WTC11 (cell line): Measurements from ENCODE around the gene ZNF438. TPM values are rescaled to one million over a fixed set of nuclear protein-coding genes. Genes with fewer than 3 reads are reported as not detected.

Experiments used
- ATAC-seq: fragments of 200-7000 bp; cut with Tn5 transposase; 2 replicates; pipeline ENCODE4 v1.10.0; 2021; ENCODE audit warnings: mild to moderate bottlenecking, moderate library complexity
- CTCF ChIA-PET: fragments of 300-600 bp; sonication (Branson Sonifier 250); formaldehyde crosslinking; loops from one replicate; lab custom pipeline; 2021; ENCODE audit warnings: antibody characterized with exemption; lab: Charles Lee
- POLR2A ChIA-PET: fragments of 350-600 bp; sonication (Branson Sonifier 250); formaldehyde crosslinking; loops from one replicate; lab custom pipeline; 2021; ENCODE audit warnings: antibody characterized with exemption; lab: Charles Lee
- DNase-seq: peaks from one replicate; pipeline ENCODE4 v3.0.0; 2021; ENCODE audit warnings: low spot score
- H3K27ac Mint-ChIP-seq: 2 replicates; pipeline ENCODE4 v1.8.0; 2021; ENCODE audit warnings: mixed read lengths
- H3K27me3 Mint-ChIP-seq: 2 replicates; pipeline ENCODE4 v1.8.0; 2021; ENCODE audit warnings: low read depth, mild to moderate bottlenecking, moderate library complexity, mixed read lengths
- H3K36me3 Mint-ChIP-seq: 2 replicates; pipeline ENCODE4 v1.8.0; 2021; ENCODE audit warnings: mixed read lengths
- H3K4me1 Mint-ChIP-seq: 2 replicates; pipeline ENCODE4 v1.8.0; 2022; ENCODE audit warnings: mixed read lengths
- H3K4me3 Mint-ChIP-seq: 2 replicates; pipeline ENCODE4 v1.8.0; 2021; ENCODE audit warnings: mild to moderate bottlenecking, moderate library complexity, mixed read lengths
- H3K9me3 Mint-ChIP-seq: 2 replicates; pipeline ENCODE4 v1.8.0; 2021; ENCODE audit warnings: mixed read lengths
- CREB1 ChIP-seq: sonication (generic); formaldehyde crosslinking; IDR thresholded peaks from 2 replicates; pipeline ENCODE4 v1.8.0; 2023; ENCODE audit warnings: mild to moderate bottlenecking, missing genetic modification reagents
- E2F5 ChIP-seq: sonication (generic); formaldehyde crosslinking; IDR thresholded peaks from 2 replicates; pipeline ENCODE4 v1.8.1; 2022; ENCODE audit warnings: mild to moderate bottlenecking, moderate library complexity, missing genetic modification reagents
- ETV6 ChIP-seq: sonication (generic); formaldehyde crosslinking; IDR thresholded peaks from 2 replicates; pipeline ENCODE4 v1.8.1; 2022; ENCODE audit warnings: mild to moderate bottlenecking, missing genetic modification reagents
- GTF2I ChIP-seq: fragments of 250-450 bp; sonication (Bioruptor Pico); conservative IDR thresholded peaks from 2 replicates; pipeline ENCODE4 v1.4.0; 2021; ENCODE audit warnings: mild to moderate bottlenecking
- OVOL2 ChIP-seq: fragments of 250-450 bp; sonication (Bioruptor Pico); IDR thresholded peaks from 2 replicates; pipeline ENCODE4 v1.9.0; 2021; ENCODE audit warnings: mild to moderate bottlenecking, borderline replicate concordance
- PRRX2 ChIP-seq: fragments of 250-450 bp; sonication (Bioruptor Pico); IDR thresholded peaks from 2 replicates; pipeline ENCODE4 v1.8.0; 2021; ENCODE audit warnings: mild to moderate bottlenecking
- RELA ChIP-seq: sonication (generic); formaldehyde crosslinking; IDR thresholded peaks from 2 replicates; pipeline ENCODE4 v1.8.1; 2022; ENCODE audit warnings: missing genetic modification reagents, mild to moderate bottlenecking, borderline replicate concordance
- SOX15 ChIP-seq: fragments of 250-450 bp; sonication (Bioruptor Pico); IDR thresholded peaks from 2 replicates; pipeline ENCODE4 v1.9.0; 2021; ENCODE audit warnings: mild to moderate bottlenecking
- TCF7 ChIP-seq: sonication (generic); formaldehyde crosslinking; IDR thresholded peaks from 2 replicates; pipeline ENCODE4 v1.8.0; 2022; ENCODE audit warnings: mild to moderate bottlenecking, low read depth, missing genetic modification reagents, moderate library complexity
- TEAD4 ChIP-seq: sonication (generic); formaldehyde crosslinking; IDR thresholded peaks from 2 replicates; pipeline ENCODE4 v1.8.0; 2022; ENCODE audit warnings: mild to moderate bottlenecking, missing genetic modification reagents
- TP53 ChIP-seq: sonication (generic); formaldehyde crosslinking; IDR thresholded peaks from 2 replicates; pipeline ENCODE4 v1.8.1; 2023; ENCODE audit warnings: mild to moderate bottlenecking, missing genetic modification reagents
- USF2 ChIP-seq: sonication (generic); formaldehyde crosslinking; IDR thresholded peaks from 2 replicates; pipeline ENCODE4 v1.8.1; 2023; ENCODE audit warnings: mild to moderate bottlenecking, missing genetic modification reagents, moderate library complexity
- ZNF423 ChIP-seq: fragments of 250-450 bp; sonication (Bioruptor Pico); IDR thresholded peaks from 2 replicates; pipeline ENCODE4 v2.1.2; 2022; ENCODE audit warnings: mild to moderate bottlenecking, moderate library complexity
- total RNA-seq: library from RNA; stranded (reverse); gene quantifications from 3 replicates; pipeline ENCODE4 v1.2.3, GENCODE V29; 2021
- TF ChIP-seq, protein P1 (sequence below): sonication (generic); formaldehyde crosslinking; IDR thresholded peaks from 2 replicates; pipeline ENCODE4 v1.8.0; 2022; ENCODE audit warnings: mild to moderate bottlenecking, missing genetic modification reagents
- TF ChIP-seq, protein P2 (sequence below): sonication (generic); formaldehyde crosslinking; IDR thresholded peaks from 2 replicates; pipeline ENCODE4 v1.8.1; 2022; ENCODE audit warnings: mild to moderate bottlenecking, missing genetic modification reagents, moderate library complexity, borderline replicate concordance
- TF ChIP-seq, protein P3 (sequence below): sonication (generic); formaldehyde crosslinking; conservative IDR thresholded peaks from 2 replicates; pipeline ENCODE4 v1.8.1; 2022; ENCODE audit warnings: mild to moderate bottlenecking, missing genetic modification reagents
- TF ChIP-seq, protein P4 (sequence below): sonication (generic); formaldehyde crosslinking; IDR thresholded peaks from 2 replicates; pipeline ENCODE4 v1.8.1; 2023; ENCODE audit warnings: mild to moderate bottlenecking, missing genetic modification reagents, moderate library complexity
- TF ChIP-seq, protein P5 (sequence below): sonication (generic); formaldehyde crosslinking; IDR thresholded peaks from 2 replicates; pipeline ENCODE4 v1.8.1; 2023; ENCODE audit warnings: mild to moderate bottlenecking, missing genetic modification reagents, borderline replicate concordance
- TF ChIP-seq, protein P6 (sequence below): fragments of 250-450 bp; sonication (Bioruptor Pico); IDR thresholded peaks from 2 replicates; pipeline ENCODE4 v2.1.2; 2022; ENCODE audit warnings: mild to moderate bottlenecking, moderate library complexity
- TF ChIP-seq, protein P7 (sequence below): sonication (generic); formaldehyde crosslinking; IDR thresholded peaks from 2 replicates; pipeline ENCODE4 v1.8.0; 2022; ENCODE audit warnings: missing genetic modification reagents

The ZNF438 gene
- total RNA-seq, 1 experiment from 2014 or later: 1.9 TPM

DNA sequence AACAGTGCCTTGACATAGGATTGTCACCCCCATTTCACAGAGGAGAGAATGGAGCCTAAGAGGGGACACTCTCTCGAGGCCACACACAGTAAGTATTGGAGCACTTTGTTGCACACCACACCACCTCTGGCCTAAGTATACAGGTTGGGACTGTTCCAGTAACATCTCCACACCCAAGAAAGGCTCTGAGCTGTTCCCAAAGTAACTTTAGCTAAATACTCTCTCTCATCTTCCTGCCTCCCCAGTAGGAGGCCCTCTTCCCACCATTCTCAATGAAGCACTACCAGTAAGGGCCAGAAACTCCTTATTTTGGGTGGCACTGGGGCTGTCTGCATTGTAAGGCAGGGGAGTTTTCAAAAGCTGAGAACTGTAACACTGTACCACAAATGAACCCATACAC, 189.5 kb downstream of the ZNF438 start (continued):
- no peak for TF ChIP-seq ETV6
- no peak for TF ChIP-seq PRRX2 (CRISPR knock-in tag)
- no peak for TF ChIP-seq RELA (CRISPR knock-in tag)
- no peak for TF ChIP-seq TCF7 (CRISPR knock-in tag)
- TF ChIP-seq OVOL2 (CRISPR knock-in tag): no peak
- TF ChIP-seq, protein P1, sequence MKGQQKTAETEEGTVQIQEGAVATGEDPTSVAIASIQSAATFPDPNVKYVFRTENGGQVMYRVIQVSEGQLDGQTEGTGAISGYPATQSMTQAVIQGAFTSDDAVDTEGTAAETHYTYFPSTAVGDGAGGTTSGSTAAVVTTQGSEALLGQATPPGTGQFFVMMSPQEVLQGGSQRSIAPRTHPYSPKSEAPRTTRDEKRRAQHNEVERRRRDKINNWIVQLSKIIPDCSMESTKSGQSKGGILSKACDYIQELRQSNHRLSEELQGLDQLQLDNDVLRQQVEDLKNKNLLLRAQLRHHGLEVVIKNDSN (CRISPR knock-in tag): no peak
- TF ChIP-seq, protein P2, sequence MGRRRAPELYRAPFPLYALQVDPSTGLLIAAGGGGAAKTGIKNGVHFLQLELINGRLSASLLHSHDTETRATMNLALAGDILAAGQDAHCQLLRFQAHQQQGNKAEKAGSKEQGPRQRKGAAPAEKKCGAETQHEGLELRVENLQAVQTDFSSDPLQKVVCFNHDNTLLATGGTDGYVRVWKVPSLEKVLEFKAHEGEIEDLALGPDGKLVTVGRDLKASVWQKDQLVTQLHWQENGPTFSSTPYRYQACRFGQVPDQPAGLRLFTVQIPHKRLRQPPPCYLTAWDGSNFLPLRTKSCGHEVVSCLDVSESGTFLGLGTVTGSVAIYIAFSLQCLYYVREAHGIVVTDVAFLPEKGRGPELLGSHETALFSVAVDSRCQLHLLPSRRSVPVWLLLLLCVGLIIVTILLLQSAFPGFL (CRISPR knock-in tag): no peak
- no peak for TF ChIP-seq ZNF423 (CRISPR knock-in tag)
- TF ChIP-seq, protein P3, sequence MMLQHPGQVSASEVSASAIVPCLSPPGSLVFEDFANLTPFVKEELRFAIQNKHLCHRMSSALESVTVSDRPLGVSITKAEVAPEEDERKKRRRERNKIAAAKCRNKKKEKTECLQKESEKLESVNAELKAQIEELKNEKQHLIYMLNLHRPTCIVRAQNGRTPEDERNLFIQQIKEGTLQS: no peak
- no peak for TF ChIP-seq USF2
- TF ChIP-seq, protein P4, sequence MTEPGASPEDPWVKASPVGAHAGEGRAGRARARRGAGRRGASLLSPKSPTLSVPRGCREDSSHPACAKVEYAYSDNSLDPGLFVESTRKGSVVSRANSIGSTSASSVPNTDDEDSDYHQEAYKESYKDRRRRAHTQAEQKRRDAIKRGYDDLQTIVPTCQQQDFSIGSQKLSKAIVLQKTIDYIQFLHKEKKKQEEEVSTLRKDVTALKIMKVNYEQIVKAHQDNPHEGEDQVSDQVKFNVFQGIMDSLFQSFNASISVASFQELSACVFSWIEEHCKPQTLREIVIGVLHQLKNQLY (CRISPR knock-in tag): no peak
- no peak for TF ChIP-seq TEAD4

DNA sequence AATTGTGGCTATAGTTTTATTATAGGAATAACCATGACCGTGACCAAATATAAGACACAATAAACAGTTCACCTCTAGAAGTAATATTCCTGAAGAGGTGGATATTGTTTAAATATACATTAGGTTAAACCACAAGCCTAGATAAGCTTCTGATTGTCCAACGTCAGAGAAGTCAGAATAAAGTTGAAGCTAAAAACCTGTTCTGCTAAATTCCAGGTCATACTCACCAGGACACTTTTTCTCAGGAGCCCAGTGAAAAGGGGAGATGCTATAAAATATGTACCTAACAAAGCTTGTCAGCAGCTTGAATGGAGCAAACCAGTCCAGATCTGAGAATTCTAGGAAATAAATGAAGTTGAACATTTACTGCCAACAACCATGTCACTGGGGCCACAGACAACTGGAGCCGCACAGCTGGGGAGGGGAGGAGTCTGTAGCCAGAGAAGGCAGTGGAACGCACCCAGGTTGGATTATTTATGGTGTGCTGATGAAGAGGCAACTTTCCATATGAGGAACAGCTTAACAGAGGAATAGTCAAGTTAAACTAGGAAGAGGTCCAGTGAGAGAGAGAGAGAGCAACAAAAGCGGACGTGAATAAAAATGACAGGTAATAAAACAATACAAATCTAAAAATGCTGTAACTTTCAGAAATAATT, 191.1 kb downstream of the ZNF438 start:
- ChIA-PET POLR2A (no interaction called here), CTCF (no interaction called here)
- H3K4me1 Mint-ChIP-seq: peaks cover 3% of the 10 kb centered on the region
- peaks cover 4% of the 10 kb centered on the region; the same call in 1 of the 2 replicates for H3K9me3 Mint-ChIP-seq
- DNase-seq: no peak
- ATAC-seq: no peak
- no peaks in the 10 kb centered on the region for H3K27me3 Mint-ChIP-seq
- H3K36me3 Mint-ChIP-seq: no peaks in the 10 kb centered on the region
- no peak overlapping the region for H3K4me3 Mint-ChIP-seq
- H3K27ac Mint-ChIP-seq: no peak overlapping the region
- TF ChIP-seq CREB1 (CRISPR knock-in tag) (no peak), SOX15 (CRISPR knock-in tag) (no peak), TP53 (CRISPR knock-in tag) (no peak), E2F5 (CRISPR knock-in tag) (no peak), TCF7 (CRISPR knock-in tag) (no peak), GTF2I (CRISPR knock-in tag) (no peak)
- TF ChIP-seq, protein P5, sequence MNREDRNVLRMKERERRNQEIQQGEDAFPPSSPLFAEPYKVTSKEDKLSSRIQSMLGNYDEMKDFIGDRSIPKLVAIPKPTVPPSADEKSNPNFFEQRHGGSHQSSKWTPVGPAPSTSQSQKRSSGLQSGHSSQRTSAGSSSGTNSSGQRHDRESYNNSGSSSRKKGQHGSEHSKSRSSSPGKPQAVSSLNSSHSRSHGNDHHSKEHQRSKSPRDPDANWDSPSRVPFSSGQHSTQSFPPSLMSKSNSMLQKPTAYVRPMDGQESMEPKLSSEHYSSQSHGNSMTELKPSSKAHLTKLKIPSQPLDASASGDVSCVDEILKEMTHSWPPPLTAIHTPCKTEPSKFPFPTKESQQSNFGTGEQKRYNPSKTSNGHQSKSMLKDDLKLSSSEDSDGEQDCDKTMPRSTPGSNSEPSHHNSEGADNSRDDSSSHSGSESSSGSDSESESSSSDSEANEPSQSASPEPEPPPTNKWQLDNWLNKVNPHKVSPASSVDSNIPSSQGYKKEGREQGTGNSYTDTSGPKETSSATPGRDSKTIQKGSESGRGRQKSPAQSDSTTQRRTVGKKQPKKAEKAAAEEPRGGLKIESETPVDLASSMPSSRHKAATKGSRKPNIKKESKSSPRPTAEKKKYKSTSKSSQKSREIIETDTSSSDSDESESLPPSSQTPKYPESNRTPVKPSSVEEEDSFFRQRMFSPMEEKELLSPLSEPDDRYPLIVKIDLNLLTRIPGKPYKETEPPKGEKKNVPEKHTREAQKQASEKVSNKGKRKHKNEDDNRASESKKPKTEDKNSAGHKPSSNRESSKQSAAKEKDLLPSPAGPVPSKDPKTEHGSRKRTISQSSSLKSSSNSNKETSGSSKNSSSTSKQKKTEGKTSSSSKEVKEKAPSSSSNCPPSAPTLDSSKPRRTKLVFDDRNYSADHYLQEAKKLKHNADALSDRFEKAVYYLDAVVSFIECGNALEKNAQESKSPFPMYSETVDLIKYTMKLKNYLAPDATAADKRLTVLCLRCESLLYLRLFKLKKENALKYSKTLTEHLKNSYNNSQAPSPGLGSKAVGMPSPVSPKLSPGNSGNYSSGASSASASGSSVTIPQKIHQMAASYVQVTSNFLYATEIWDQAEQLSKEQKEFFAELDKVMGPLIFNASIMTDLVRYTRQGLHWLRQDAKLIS (CRISPR knock-in tag): no peak
- TF ChIP-seq, protein P6, sequence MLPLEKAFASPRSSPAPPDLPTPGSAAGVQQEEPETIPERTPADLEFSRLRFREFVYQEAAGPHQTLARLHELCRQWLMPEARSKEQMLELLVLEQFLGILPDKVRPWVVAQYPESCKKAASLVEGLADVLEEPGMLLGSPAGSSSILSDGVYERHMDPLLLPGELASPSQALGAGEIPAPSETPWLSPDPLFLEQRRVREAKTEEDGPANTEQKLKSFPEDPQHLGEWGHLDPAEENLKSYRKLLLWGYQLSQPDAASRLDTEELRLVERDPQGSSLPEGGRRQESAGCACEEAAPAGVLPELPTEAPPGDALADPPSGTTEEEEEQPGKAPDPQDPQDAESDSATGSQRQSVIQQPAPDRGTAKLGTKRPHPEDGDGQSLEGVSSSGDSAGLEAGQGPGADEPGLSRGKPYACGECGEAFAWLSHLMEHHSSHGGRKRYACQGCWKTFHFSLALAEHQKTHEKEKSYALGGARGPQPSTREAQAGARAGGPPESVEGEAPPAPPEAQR (CRISPR knock-in tag): no peak
- TF ChIP-seq, protein P3: no peak
- TF ChIP-seq, protein P7, sequence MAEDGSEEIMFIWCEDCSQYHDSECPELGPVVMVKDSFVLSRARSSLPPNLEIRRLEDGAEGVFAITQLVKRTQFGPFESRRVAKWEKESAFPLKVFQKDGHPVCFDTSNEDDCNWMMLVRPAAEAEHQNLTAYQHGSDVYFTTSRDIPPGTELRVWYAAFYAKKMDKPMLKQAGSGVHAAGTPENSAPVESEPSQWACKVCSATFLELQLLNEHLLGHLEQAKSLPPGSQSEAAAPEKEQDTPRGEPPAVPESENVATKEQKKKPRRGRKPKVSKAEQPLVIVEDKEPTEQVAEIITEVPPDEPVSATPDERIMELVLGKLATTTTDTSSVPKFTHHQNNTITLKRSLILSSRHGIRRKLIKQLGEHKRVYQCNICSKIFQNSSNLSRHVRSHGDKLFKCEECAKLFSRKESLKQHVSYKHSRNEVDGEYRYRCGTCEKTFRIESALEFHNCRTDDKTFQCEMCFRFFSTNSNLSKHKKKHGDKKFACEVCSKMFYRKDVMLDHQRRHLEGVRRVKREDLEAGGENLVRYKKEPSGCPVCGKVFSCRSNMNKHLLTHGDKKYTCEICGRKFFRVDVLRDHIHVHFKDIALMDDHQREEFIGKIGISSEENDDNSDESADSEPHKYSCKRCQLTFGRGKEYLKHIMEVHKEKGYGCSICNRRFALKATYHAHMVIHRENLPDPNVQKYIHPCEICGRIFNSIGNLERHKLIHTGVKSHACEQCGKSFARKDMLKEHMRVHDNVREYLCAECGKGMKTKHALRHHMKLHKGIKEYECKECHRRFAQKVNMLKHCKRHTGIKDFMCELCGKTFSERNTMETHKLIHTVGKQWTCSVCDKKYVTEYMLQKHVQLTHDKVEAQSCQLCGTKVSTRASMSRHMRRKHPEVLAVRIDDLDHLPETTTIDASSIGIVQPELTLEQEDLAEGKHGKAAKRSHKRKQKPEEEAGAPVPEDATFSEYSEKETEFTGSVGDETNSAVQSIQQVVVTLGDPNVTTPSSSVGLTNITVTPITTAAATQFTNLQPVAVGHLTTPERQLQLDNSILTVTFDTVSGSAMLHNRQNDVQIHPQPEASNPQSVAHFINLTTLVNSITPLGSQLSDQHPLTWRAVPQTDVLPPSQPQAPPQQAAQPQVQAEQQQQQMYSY (CRISPR knock-in tag): no peak
